HCT116 (cell line): ENCODE data around the gene IGFBP7.

Experiments
- CTCF ChIP-seq, 3 experiments: fragments of 200-600 bp in 1 of 3; sonication (generic) in 1 of 3; IDR thresholded peaks in 2 of 3; conservative IDR thresholded peaks in 1 of 3; 2 replicates each; pipeline ENCODE4 v1.5.1; 2012 to 2017; ENCODE audit warnings: low read depth in 2 of 3, low read length in 2 of 3, antibody characterized with exemption in 1 of 3, borderline replicate concordance in 1 of 3, control low read depth in 1 of 3, mild to moderate bottlenecking in 1 of 3, mixed read lengths in 1 of 3, mixed run types in 1 of 3, moderate library complexity in 1 of 3; ENCODE audit not compliant: insufficient read depth in 1 of 3
- EZH2 ChIP-seq: fragments of 200-600 bp; sonication (generic); IDR thresholded peaks from 2 replicates; pipeline ENCODE4 v1.6.1; 2017; ENCODE audit warnings: antibody characterized with exemption, mixed run types
- FOSL1 ChIP-seq: IDR thresholded peaks from 2 replicates; pipeline ENCODE4 v1.6.1; 2012; ENCODE audit warnings: low read depth
- POLR2A ChIP-seq: IDR thresholded peaks from 2 replicates; pipeline ENCODE4 v1.7.0; 2011; ENCODE audit warnings: borderline replicate concordance; ENCODE audit not compliant: insufficient read depth, insufficient read length; ENCODE audit errors: extremely low read depth
- POLR2AphosphoS5 ChIP-seq: IDR thresholded peaks from 2 replicates; pipeline ENCODE4 v1.6.1; 2011; ENCODE audit warnings: mild to moderate bottlenecking, low read depth, low read length, moderate library complexity
- REST ChIP-seq: IDR thresholded peaks from 2 replicates; pipeline ENCODE4 v1.6.1; 2012; ENCODE audit warnings: low read depth
- ZFX ChIP-seq: fragments of 450-650 bp; IDR thresholded peaks from 2 replicates; pipeline ENCODE4 v1.6.1; 2017

DNA sequence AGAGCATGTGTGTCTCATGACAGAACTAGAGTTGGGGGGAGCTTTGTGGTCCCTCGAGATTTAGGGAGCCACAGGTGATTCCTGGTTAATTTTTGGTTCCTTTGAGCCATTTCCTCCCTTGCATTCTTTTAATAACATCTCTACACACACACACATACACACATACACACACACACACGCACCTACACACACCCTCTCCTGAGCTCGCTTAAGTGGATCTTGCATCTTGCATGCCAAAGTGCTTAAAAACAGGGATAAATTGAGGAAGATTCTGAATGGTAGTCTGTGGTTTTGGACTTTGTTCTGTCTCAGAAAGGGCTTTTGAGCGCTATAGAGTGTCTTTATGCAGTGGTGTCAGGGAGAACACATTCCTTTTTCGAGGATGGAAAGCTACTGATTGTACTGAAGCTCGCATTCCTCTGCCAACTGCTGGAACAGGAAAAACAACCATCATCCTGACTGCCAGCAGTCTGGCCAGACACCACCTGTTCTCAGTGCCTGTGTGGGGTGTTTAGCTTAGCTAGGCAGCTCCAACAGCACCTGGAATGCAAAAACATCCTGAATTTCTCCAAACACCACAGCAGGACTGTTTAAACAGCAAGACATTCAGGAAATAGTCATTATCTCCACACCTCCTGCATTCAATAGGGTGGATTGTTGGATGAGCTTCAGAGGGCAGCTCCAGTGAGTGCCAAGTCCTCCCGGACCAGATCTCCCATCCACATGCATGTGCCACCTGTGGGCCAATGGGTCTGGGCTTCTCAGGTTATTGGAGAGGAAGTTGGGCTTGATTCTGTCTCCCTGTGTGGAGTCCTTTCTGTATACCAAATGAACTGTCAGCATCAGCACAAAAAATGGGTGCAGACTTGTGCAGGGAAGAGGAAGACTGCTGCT, 21.9 kb upstream of the IGFBP7 start:
- TF ChIP-seq CTCF (IDR thresholded peaks at IDR 0.05 in 2 of 3, conservative IDR thresholded peaks at IDR 0.05 in 1 of 3; ENCODE audit: borderline replicate concordance in 1 of 3, insufficient read depth in 1 of 3, low read depth in 2 of 3, low read length in 2 of 3): no peak
- TF ChIP-seq ZFX: no peak
- TF ChIP-seq POLR2A: no peak
- no peak for TF ChIP-seq EZH2
- TF ChIP-seq FOSL1: no peak
- TF ChIP-seq REST: no peak
- TF ChIP-seq POLR2AphosphoS5: no peak
